Esophagus muscularis mucosa (tissue), 3 donors: ENCODE measurements around the gene TMEM263.

ENCODE experiments used
- POLR2AphosphoS5 ChIP-seq, 2 donors: sonication (generic); formaldehyde crosslinking; IDR thresholded peaks; one replicate each; pipeline ENCODE4 v1.6.1; 2017; ENCODE audit warnings: antibody characterized with exemption in 2 of 2
- TF ChIP-seq, protein P1 (sequence below), 3 experiments: fragments of 200-600 bp in 2 of 3; fragments of 450-650 bp in 1 of 3; sonication (generic) in 2 of 3; IDR thresholded peaks; one replicate each; pipeline ENCODE4 v1.5.1; 2017 to 2019; ENCODE audit warnings: antibody characterized with exemption in 3 of 3, mild to moderate bottlenecking in 2 of 3, moderate library complexity in 1 of 3

GRCh38 chr12:106924268-106924861, 31.3 kb upstream of the TMEM263 start:
- TF ChIP-seq, protein P1, sequence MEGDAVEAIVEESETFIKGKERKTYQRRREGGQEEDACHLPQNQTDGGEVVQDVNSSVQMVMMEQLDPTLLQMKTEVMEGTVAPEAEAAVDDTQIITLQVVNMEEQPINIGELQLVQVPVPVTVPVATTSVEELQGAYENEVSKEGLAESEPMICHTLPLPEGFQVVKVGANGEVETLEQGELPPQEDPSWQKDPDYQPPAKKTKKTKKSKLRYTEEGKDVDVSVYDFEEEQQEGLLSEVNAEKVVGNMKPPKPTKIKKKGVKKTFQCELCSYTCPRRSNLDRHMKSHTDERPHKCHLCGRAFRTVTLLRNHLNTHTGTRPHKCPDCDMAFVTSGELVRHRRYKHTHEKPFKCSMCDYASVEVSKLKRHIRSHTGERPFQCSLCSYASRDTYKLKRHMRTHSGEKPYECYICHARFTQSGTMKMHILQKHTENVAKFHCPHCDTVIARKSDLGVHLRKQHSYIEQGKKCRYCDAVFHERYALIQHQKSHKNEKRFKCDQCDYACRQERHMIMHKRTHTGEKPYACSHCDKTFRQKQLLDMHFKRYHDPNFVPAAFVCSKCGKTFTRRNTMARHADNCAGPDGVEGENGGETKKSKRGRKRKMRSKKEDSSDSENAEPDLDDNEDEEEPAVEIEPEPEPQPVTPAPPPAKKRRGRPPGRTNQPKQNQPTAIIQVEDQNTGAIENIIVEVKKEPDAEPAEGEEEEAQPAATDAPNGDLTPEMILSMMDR (IDR thresholded peaks at IDR 0.05) = no peak
- no peak for TF ChIP-seq POLR2AphosphoS5 (IDR thresholded peaks at IDR 0.05)
